HEK293 (cell line): ENCODE measurements around the gene CXCL12.

Experiments used
- CTCF ChIA-PET: fragments of 350-600 bp; formaldehyde crosslinking; extraction: SDS; loops from one replicate; lab custom pipeline; 2021; ENCODE audit warnings: antibody characterized with exemption; lab: Yijun Ruan, JAX
- POLR2A ChIA-PET: fragments of 300-600 bp; formaldehyde crosslinking; extraction: SDS; loops from one replicate; lab custom pipeline; 2020; ENCODE audit warnings: antibody characterized with exemption, inconsistent platforms; lab: Yijun Ruan, JAX
- H3K27ac ChIP-seq: fragments of 200-500 bp; sonication (Bioruptor generic); 2 replicates; pipeline ENCODE4 v1.5.1; 2014; ENCODE audit warnings: low read depth, low read length, control low read depth, inconsistent platforms; ENCODE audit errors: extremely low read depth
- H3K36me3 ChIP-seq, 2 experiments: fragments of 200-500 bp in 1 of 2; sonication (Bioruptor generic) in 1 of 2; 1 replicate in 1 of 2; 2 replicates in 1 of 2; pipeline ENCODE4 v1.5.1; 2014 to 2017; ENCODE audit warnings: inconsistent platforms in 2 of 2, low read length in 2 of 2; ENCODE audit not compliant: control insufficient read depth in 2 of 2, insufficient read depth in 1 of 2
- H3K4me1 ChIP-seq: fragments of 200-500 bp; sonication (Bioruptor generic); 2 replicates; pipeline ENCODE4 v1.5.1; 2014; ENCODE audit warnings: mild to moderate bottlenecking, low read length, inconsistent platforms; ENCODE audit not compliant: control insufficient read depth, insufficient read depth
- H3K4me3 ChIP-seq: 2 replicates; pipeline ENCODE4 v1.5.1; 2011; ENCODE audit warnings: low read depth, mild to moderate bottlenecking, control low read depth, low read length, moderate library complexity
- H3K9me3 ChIP-seq: fragments of 200-500 bp; sonication (Bioruptor generic); 2 replicates; pipeline ENCODE4 v1.5.1; 2014; ENCODE audit warnings: low read depth, low read length, inconsistent platforms; ENCODE audit not compliant: control insufficient read depth, insufficient read depth
- HOXD13 ChIP-seq: sonication (generic); formaldehyde crosslinking; IDR thresholded peaks from 2 replicates; pipeline ENCODE4 v1.8.0; 2022; ENCODE audit warnings: missing genetic modification reagents, borderline replicate concordance
- MZF1 ChIP-seq: fragments of 450-650 bp; formaldehyde crosslinking; IDR thresholded peaks from 2 replicates; pipeline ENCODE4 v1.5.1; 2017; ENCODE audit warnings: missing biosample characterization, missing genetic modification characterization, borderline replicate concordance
- OSR2 ChIP-seq: fragments of 450-650 bp; formaldehyde crosslinking; IDR thresholded peaks from 2 replicates; pipeline ENCODE4 v1.5.1; 2016; ENCODE audit warnings: missing biosample characterization, missing genetic modification characterization
- REPIN1 ChIP-seq: fragments of 450-650 bp; formaldehyde crosslinking; IDR thresholded peaks from 2 replicates; pipeline ENCODE4 v1.5.1; 2017; ENCODE audit warnings: missing biosample characterization, missing genetic modification characterization, low read depth
- SCRT2 ChIP-seq: fragments of 450-650 bp; formaldehyde crosslinking; IDR thresholded peaks from 2 replicates; pipeline ENCODE4 v1.5.1; 2016; ENCODE audit warnings: missing biosample characterization, missing genetic modification characterization
- WT1 ChIP-seq: fragments of 450-650 bp; formaldehyde crosslinking; IDR thresholded peaks from 2 replicates; pipeline ENCODE4 v1.5.1; 2016; ENCODE audit warnings: missing biosample characterization, missing genetic modification characterization
- ZBTB6 ChIP-seq: fragments of 450-650 bp; formaldehyde crosslinking; IDR thresholded peaks from 2 replicates; pipeline ENCODE4 v1.5.1; 2017; ENCODE audit warnings: missing biosample characterization, missing genetic modification characterization
- ZBTB8A ChIP-seq: fragments of 450-650 bp; formaldehyde crosslinking; IDR thresholded peaks from 2 replicates; pipeline ENCODE4 v1.5.1; 2016; ENCODE audit warnings: missing biosample characterization, missing genetic modification characterization
- ZEB2 ChIP-seq: fragments of 450-650 bp; formaldehyde crosslinking; IDR thresholded peaks from 2 replicates; pipeline ENCODE4 v1.5.1; 2016; ENCODE audit warnings: missing biosample characterization, missing genetic modification characterization
- ZNF10 ChIP-seq: fragments of 450-650 bp; formaldehyde crosslinking; IDR thresholded peaks from 2 replicates; pipeline ENCODE4 v1.5.1; 2017; ENCODE audit warnings: missing biosample characterization, missing genetic modification characterization
- ZNF157 ChIP-seq: fragments of 450-650 bp; formaldehyde crosslinking; IDR thresholded peaks from 2 replicates; pipeline ENCODE4 v1.5.1; 2016; ENCODE audit warnings: missing biosample characterization, missing genetic modification characterization
- ZNF2 ChIP-seq: fragments of 450-650 bp; formaldehyde crosslinking; IDR thresholded peaks from 2 replicates; pipeline ENCODE4 v1.5.1; 2016; ENCODE audit warnings: missing biosample characterization, missing genetic modification characterization
- ZNF341 ChIP-seq: fragments of 450-650 bp; formaldehyde crosslinking; IDR thresholded peaks from 2 replicates; pipeline ENCODE4; 2016; ENCODE audit warnings: low read depth, missing biosample characterization, missing genetic modification characterization
- ZNF398 ChIP-seq: fragments of 450-650 bp; formaldehyde crosslinking; IDR thresholded peaks from 2 replicates; pipeline ENCODE4 v1.5.1; 2017; ENCODE audit warnings: missing biosample characterization, missing genetic modification characterization
- ZNF518A ChIP-seq: fragments of 450-650 bp; formaldehyde crosslinking; conservative IDR thresholded peaks from 2 replicates; pipeline ENCODE4 v1.5.1; 2016; ENCODE audit warnings: low read depth, missing biosample characterization, missing genetic modification characterization
- ZNF555 ChIP-seq: fragments of 450-650 bp; formaldehyde crosslinking; conservative IDR thresholded peaks from 2 replicates; pipeline ENCODE4 v1.5.1; 2017; ENCODE audit warnings: missing biosample characterization, mild to moderate bottlenecking, missing genetic modification characterization, inconsistent platforms
- ZNF561 ChIP-seq: fragments of 450-650 bp; IDR thresholded peaks from 2 replicates; pipeline ENCODE4 v1.5.1; 2018; ENCODE audit warnings: missing biosample characterization, missing genetic modification characterization, borderline replicate concordance
- ZNF624 ChIP-seq: fragments of 450-650 bp; formaldehyde crosslinking; IDR thresholded peaks from 2 replicates; pipeline ENCODE4 v1.5.1; 2017; ENCODE audit warnings: missing biosample characterization, missing genetic modification characterization
- ZNF664 ChIP-seq: fragments of 450-650 bp; formaldehyde crosslinking; IDR thresholded peaks from 2 replicates; pipeline ENCODE4 v1.5.1; 2016; ENCODE audit warnings: missing biosample characterization, missing genetic modification characterization
- ZNF692 ChIP-seq: fragments of 450-650 bp; formaldehyde crosslinking; IDR thresholded peaks from 2 replicates; pipeline ENCODE4 v1.5.1; 2016; ENCODE audit warnings: missing biosample characterization, missing genetic modification characterization
- ZNF843 ChIP-seq: fragments of 450-650 bp; formaldehyde crosslinking; IDR thresholded peaks from 2 replicates; pipeline ENCODE4 v1.5.1; 2016; ENCODE audit warnings: missing biosample characterization, missing genetic modification characterization

Gene CXCL12

GRCh38 chr10:44378626-44379025, 6.3 kb downstream of the CXCL12 start:
- no peaks in the 10 kb centered on the region for H3K9me3 ChIP-seq
- peaks cover 9% of the 10 kb centered on the region for H3K4me1 ChIP-seq
- no peak overlapping the region for H3K27ac ChIP-seq
- TF ChIP-seq REPIN1 (tag by site-specific recombination): no peak
- no peak for TF ChIP-seq ZEB2 (tag by site-specific recombination)
- no peak overlapping the region for H3K4me3 ChIP-seq
- no peaks in the 10 kb centered on the region for H3K36me3 ChIP-seq
- ChIA-PET CTCF (interaction anchor here (0.6 to 1.5 kb wide), 3 partner anchors 64 to 689 kb away, joined by 3 read pairs; no protein-coding TSS in a partner anchor), POLR2A (no interaction called here)

GRCh38 chr10:44377651-44378310, 7.1 kb downstream of the CXCL12 start:
- H3K4me3 ChIP-seq: no peak overlapping the region
- peaks cover 9% of the 10 kb centered on the region for H3K4me1 ChIP-seq
- no peaks in the 10 kb centered on the region for H3K9me3 ChIP-seq
- no peaks in the 10 kb centered on the region for H3K36me3 ChIP-seq
- POLR2A ChIA-PET: no interaction called here
- TF ChIP-seq ZNF10 (tag by site-specific recombination): no peak
- no peak for TF ChIP-seq ZNF555 (tag by site-specific recombination)
- no peak for TF ChIP-seq ZNF341
- CTCF ChIA-PET: interaction anchor here (0.7 kb wide), 1 partner anchor 39 kb away, joined by 4 read pairs; no protein-coding TSS in a partner anchor
- H3K27ac ChIP-seq: no peak overlapping the region

GRCh38 chr10:44376472-44377099, 8.3 kb downstream of the CXCL12 start:
- H3K4me3 ChIP-seq: no peak overlapping the region
- ChIA-PET POLR2A (no interaction called here), CTCF (interaction anchor here (0.6 kb wide), 1 partner anchor 519 kb away, joined by 3 read pairs; no protein-coding TSS in a partner anchor)
- no peaks in the 10 kb centered on the region for H3K36me3 ChIP-seq
- no peak overlapping the region for H3K27ac ChIP-seq
- peaks cover 7% of the 10 kb centered on the region; the same call in 1 of the 2 replicates for H3K4me1 ChIP-seq
- no peaks in the 10 kb centered on the region for H3K9me3 ChIP-seq
- TF ChIP-seq MZF1 (tag by site-specific recombination): 0 out of 2 replicates have a peak, but pooled peaks have one; percentile 31
- TF ChIP-seq ZNF624 (tag by site-specific recombination): no peak
- peak; percentile 52; the same call in 1 of the 2 replicates for TF ChIP-seq HOXD13 (CRISPR knock-in tag)
- peak; percentile 47; the same call in 1 of the 2 replicates for TF ChIP-seq OSR2 (tag by site-specific recombination)
- TF ChIP-seq ZNF157: no peak
- TF ChIP-seq ZNF518A: no peak
- TF ChIP-seq ZNF692 (tag by site-specific recombination): no peak
- peak; percentile 58 for TF ChIP-seq WT1 (tag by site-specific recombination)
- peak; percentile 51; the same call in 1 of the 2 replicates for TF ChIP-seq ZNF843
- TF ChIP-seq SCRT2: no peak
- TF ChIP-seq ZNF561 (tag by site-specific recombination): 0 out of 2 replicates have a peak, but pooled peaks have one; percentile 47
- peak; percentile 39; the same call in 1 of the 2 replicates for TF ChIP-seq ZBTB8A (tag by site-specific recombination)
- no peak for TF ChIP-seq ZNF2
- peak; percentile 89 for TF ChIP-seq ZNF664 (tag by site-specific recombination)
- no peak for TF ChIP-seq ZNF398
- TF ChIP-seq ZBTB6 (tag by site-specific recombination): no peak
